Muscle of arm (tissue), 12 donors: Measurements from ENCODE around the gene ARMC12. TPM values are rescaled to one million over a fixed set of nuclear protein-coding genes. Genes with fewer than 3 reads are reported as not detected.

Experiments
- DNase-seq: peaks from one replicate; pipeline ENCODE4 v3.0.0-alpha.2; 2013
- polyA plus RNA-seq, 12 donors: library from polyadenylated mRNA; unstranded; fragments of 120-200 nt; gene quantifications; one replicate each; pipeline ENCODE4 v1.2.1, GENCODE V29; 2013; ENCODE audit not compliant: insufficient read length in 12 of 12

ARMC12 gene
- polyA plus RNA-seq, 12 donors, result 0.36 to 2.6 (median 0.89) TPM; not detected in 2

- DNase-seq, result no peak
Measured at GRCh38 chr6:35717449-35718374, 19.1 kb upstream of the ARMC12 start.

DNA sequence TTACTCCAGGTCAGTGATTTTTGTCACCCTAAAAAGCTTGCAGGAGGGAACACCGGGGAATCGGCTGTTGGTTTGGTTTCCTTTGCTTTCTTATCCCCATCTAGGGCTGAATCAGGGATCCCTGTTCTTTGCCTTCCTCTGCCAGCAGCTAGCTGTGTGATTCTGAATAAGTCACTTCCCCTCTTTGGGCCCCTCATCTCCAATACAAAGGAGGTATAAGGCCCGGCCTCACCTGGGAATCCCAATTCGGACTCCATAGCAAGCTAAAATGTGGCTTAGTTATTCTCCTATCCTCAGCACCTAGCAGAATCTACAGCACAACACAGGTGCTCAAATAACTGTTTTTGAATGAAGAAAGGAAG, 18.5 kb upstream of the ARMC12 start:
- no peak for DNase-seq

- DNase-seq, result no peak
Measured at GRCh38 chr6:35718911-35719381, 17.9 kb upstream of the ARMC12 start.

DNA sequence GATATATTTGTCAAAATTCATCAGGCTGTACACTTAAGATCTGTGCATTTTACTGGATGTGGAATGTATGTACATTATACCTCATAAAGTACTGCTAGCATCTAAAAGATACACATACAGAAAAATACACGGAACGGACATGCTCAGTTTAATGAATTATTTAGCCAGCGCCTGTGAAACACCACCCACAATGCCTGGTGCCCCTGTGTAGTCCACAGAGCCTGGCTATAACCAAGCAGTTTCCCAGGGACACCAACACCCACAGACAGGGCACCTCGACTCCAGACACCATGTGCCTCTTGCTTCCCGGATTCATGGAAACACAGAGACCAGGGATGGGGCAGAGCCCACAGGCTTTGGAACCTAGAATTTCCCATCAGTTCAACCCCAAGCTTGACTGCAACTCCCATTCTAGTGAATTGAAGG, 17.4 kb upstream of the ARMC12 start:
- no peak for DNase-seq

DNA sequence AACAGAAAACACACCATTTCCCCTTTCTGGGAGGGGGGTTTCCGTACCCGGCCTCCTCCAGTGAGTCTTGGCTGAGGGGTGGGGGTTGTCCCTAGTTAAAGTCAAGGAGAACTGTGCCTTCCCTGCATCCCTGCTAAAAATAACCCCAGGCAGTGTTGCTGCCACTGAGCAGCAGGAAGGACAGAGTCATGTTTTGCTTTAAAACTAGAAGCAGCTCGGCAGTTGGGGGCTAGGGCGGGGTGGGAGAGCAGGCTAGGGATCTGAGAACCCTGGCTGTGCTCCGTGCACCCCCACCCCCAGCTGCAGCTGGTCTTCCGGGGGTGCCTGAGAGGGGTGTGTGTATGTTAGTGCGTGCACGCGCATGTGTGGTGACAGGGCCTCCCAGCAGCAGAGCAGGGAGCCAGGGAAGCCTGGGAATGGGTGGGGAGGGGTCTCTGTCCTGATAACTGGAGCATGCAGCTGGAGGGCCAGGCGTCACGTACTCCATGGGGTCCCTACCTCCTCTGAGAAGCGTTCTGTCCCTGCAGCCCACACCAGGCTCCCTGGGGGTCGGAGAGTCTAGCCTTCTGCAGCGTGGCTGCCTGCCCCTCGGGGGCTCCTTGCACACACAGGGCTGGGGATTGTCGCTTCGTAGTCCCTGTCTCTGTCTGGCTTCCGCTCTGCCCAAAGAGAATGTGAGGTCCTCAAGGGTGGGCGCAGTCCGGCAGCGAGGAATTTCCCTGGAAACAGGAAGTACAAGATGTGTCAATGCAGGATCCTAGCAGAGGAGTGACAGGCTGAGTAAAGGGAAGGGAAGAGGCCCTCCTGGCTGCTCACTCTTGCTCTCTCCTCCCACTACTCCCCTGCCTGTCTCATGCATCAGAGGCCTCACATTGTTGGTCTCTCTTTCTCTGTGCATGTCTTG, 16.8 kb upstream of the ARMC12 start:
- peak; percentile 71 for DNase-seq

- DNase-seq, result no peak
Measured at GRCh38 chr6:35722121-35722761, 14.6 kb upstream of the ARMC12 start.

- no peak for DNase-seq
Measured at GRCh38 chr6:35723587-35723986, 13.2 kb upstream of the ARMC12 start.

DNA sequence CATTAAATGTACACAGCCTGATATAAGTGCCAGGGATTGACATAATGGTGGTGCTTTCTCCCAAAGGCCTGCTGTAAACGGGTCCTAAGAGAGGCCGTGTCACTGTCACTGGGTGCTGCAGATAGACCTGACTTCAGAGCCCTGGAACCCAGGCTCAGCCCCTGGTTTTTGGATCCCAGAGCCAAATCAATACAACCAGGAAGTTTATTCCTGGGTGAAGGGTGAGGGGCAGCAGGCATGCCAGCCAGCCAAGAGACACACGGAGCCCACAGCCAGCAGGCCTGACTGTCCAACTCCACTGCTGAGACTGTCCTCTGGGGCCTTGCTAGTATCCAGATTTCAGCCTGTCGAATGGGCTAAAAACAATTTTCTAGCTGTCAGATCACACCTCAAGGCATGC, 12.8 kb upstream of the ARMC12 start:
- no peak for DNase-seq

DNA sequence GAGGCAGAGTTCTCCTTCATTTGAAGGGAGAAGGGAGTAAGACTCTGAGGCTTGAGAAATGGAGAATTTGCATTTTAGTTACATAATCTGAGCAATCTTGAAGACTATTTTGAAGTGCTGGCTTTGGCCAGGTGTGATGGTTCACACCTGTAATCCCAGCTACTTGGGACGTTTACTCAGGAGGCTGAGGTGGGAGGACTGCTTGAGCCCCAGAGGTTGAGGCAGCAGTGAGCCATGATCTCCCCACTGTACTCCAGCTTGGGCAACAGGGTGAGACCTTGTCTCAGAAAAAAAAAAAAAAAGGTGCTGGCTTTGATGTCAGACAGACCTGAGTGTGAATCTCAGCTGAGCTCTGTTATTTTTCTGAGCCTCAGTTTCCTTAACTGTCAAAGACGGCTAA, 12.4 kb upstream of the ARMC12 start:
- no peak for DNase-seq

DNA sequence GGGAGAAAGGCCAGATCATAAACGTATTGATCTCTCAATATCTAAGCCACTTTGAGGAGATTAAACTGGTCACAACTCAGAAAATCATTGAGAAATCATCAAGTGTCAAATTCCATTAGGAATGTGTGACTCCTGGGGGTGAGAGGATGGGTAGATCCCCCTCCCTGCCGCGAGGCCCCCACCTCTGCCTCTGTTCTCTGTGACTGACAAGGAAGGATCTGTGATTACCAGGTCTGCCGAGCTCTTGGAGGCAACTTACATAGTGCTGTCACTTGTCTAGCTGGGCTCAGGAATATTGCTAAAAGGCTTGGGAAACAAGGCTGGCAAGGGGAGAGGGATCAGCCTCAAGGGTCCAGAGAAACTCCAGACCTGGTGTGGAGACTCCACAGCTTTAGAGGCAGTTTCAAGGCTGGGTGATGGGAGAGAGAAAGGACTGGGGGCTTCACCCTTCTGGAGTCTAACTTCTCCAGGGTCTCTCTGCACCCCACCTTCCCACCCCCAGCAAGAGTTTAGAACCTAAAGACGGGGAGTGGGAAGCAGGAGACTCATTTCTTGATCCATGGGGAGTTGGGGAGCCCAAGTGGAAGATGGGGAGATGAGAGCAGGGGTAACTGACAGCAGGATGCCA, 11.6 kb upstream of the ARMC12 start:
- DNase-seq, result no peak

DNA sequence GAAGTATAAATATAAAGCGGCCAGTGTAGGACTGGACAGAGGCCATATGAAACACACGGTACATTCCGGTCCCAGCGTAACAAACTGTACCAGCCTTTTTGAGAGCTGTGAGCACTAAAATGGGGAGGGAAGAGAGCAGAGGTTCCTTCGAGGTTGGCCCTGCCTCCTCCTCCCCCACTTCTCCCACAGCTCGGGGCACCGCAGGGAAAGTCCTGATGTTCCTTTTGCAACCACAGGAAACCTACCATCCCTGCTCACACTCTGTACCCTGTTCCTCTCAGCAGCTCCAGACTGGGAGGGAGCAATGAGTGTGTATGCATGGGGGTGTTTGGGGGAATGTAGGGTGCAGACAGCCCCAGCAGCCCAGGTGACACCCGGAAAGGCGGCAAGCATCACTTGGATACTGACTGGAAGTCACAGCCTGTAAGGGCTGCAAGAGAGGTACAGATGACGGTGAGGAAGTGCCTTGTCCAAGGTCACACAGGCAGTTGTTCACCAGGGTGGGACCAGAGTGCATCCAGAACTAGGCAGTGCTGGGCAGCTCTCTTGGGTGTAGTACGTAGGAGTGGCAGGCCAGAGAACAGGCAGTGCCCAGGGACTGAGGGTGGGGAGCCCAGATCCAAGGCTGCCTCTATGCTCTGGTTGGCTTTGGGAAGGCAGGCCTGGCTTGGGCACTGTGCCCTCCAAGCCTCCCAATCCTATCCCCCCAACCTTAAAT, 11.0 kb upstream of the ARMC12 start:
- no peak for DNase-seq

DNA sequence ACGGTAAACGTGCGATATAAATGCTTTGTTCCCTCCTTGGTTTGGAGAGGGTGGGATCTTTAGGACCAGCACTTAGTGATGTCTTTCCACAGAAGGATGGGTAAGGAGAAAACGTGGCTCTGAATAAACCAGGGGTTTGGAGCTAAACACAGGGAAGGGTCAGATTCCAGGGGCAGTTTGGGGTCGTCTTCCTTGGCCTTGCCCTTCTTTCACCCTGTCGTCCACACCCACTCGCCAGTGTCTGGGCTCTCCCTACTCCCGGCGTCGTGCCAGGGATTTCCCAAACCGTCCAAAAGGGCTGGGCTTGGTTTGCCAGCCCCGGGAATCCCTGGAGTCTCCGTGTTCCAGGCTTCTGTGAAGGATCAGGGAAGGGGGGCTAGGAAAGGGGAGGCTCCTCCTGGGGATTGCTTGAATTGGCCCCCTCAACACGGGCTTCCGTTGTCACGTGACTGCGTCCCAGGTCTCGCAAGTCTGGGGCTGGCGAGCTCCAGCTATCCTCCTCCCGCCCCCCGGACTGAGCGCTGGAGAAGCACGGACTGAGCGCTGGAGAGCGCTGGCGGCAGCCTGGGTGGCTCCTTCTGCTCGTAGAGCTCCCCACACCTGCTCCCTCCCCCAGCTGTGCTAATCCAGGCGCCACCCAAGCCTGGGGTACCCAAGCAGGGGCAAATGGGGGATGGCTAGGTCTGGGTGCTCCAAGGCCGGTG, 9.4 kb upstream of the ARMC12 start:
- peak; percentile 83 for DNase-seq

DNA sequence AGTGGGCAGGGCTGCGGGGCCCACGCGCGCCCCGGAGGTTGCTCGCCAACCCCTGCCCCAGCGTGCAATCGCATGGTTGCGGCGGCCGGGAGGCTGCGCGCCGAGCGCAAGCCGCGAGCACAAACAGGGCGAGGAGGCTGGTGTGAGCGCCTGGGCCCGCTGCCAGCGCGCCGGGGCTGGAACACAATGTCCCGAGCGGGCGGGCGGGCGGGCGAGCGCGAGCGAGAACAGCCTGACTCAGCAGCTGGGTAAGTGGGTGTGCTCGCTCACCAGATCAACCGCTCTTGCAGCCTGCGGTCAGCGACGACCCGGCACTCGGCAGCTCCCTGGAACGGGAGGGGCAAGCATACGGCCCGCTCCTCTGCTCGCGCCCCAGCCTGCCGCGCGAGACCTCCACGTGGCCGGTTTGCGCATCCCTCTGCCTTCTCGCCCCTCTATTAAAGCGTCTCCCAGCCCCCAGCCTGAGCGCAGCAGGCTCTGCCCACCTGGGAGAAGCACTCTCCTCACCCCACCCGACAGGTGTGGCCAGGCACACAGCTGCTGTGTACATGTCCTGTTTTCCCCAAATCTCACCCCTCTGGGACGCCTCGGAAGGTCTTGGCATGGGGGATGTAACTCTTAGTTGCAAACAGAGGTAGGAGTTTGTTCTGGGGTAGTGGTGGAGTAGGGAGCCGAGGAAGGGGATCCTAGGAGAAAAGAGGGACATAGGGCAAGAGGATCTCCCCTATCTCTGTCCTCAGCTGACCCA, 8.7 kb upstream of the ARMC12 start:
- DNase-seq, result peak; percentile 85

- DNase-seq, result no peak
Measured at GRCh38 chr6:35728683-35729678, 7.9 kb upstream of the ARMC12 start.

DNA sequence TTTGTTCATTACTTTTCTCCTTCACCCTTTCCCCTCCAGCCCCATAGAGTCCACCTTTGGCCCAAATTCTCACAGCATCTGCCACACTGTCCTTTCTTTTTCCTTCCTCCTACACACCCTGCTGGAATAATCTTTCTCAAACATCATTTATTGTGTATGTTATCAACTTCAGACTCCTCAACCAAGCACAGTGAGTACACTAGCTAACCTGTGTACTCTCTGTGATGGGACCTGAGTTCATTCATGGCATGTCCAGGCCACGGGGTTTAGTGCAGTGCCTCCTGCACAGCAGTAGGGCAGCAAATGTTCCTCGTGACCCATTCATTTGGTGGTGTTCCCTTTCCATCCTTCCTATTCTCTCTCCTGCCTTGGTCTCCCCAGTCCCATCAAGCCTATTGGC, 7.1 kb upstream of the ARMC12 start:
- no peak for DNase-seq

GRCh38 chr6:35730745-35731413, 6.0 kb upstream of the ARMC12 start:
- no peak for DNase-seq

DNA sequence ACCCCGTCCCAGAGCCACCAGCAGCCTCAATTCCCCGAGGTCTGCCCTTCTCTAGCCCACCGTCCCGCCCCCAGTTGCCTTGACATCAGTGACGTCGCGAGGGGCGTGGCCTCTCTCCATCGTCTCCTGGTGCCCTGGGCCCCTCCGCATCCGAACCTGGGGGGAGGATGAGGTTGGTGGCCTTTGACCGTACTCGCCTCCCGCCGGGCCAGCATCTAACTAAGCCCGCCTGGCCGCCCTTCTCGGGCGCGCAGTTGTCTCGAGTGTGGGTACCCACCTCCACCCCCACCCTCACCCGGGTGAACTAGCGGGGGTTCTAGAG, 5.5 kb upstream of the ARMC12 start:
- DNase-seq, result peak; percentile 93
